NCI-H69 (cell line): ENCODE data around the gene ECM2.
"Not testable (repeated sequence)": the region's sequence is repeated elsewhere in the genome, so short reads cannot be mapped to it uniquely, and the experiment has no call there.

ENCODE experiments used
- DNase-seq: peaks from one replicate; lab custom pipeline; 2025; lab: John Stamatoyannopoulos, UW

ECM2 gene

GRCh38 chr9:92535940-92536850 lies at the start of gene ECM2:
ECM2 (minus strand) TSS chr9:92535990; CDS start chr9:92522866, 13,124 bp downstream.
- DNase-seq, result peak; percentile 22

- DNase-seq, result peak; percentile 50
Measured at GRCh38 chr9:92576175-92576574, 40.4 kb upstream of the ECM2 start.

DNA sequence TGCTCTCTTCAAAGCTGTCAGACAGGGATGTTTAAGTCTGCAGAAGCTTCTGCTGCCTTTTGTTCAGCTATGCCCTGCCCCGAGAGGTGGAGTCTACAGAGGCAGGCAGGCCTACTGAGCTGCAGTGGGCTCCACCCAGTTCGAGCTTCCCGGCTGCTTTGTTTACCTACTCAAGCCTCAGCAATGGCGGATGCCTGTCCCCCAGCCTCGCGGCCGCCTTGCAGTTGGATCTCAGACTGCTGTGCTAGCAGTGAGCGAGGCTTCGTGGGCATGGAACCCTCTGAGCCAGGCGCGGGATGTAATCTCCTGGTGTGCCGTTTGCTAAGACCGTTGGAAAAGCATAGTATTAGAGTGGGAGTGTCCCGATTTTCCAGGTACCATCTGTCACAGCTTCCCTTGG lies 37.8 kb upstream of the ECM2 start:
- not testable (repeated sequence) for DNase-seq

GRCh38 chr9:92571871-92572270 lies 36.1 kb upstream of the ECM2 start:
- DNase-seq, result not testable (repeated sequence)

- no peak for DNase-seq
Measured at GRCh38 chr9:92564982-92565381, 29.2 kb upstream of the ECM2 start.

DNA sequence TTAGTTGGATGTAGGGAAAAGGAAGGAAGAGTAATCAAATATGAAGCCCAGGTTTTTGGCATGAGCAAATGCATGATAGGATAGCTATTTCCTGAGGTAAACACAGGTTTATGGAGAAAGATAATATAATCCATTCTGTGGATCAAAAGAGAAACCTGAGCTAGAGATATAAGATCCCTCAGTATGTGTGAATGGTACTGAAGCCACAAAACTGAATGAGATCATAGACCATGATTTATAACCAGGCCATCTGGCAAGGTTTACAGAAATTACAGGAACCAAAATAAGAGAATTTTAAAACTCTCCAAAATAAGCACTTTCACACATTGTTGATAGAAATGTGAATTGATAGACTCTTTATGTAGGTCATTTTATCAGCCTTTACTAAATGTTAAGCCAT lies 28.7 kb upstream of the ECM2 start:
- DNase-seq, result peak; percentile 78

- DNase-seq, result peak; percentile 75
Measured at GRCh38 chr9:92563116-92564100, 27.6 kb upstream of the ECM2 start.

DNA sequence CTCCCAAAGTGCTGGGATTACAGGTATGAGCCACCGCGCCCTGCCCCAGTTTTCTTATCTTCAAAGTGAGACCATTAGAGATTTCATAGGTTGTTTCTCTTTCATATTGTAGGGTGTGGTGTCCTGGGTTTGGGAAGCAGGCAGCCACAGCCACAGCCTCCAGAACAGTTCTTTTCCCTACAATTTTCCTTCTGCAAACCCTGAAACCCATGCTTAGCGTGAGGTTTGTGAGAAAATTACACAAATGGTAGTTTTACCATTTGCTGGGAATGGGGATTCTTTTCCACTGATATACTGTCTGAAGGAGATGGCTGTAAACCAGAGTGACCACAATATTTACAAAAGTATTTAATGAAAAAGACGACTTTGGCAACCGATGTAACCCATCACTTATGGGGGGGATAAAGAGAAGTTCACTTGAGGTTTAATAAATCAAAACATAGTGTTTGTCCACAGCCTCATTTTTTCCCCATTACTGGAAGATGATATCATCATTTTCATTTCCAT lies 26.7 kb upstream of the ECM2 start:
- DNase-seq, result no peak

DNA sequence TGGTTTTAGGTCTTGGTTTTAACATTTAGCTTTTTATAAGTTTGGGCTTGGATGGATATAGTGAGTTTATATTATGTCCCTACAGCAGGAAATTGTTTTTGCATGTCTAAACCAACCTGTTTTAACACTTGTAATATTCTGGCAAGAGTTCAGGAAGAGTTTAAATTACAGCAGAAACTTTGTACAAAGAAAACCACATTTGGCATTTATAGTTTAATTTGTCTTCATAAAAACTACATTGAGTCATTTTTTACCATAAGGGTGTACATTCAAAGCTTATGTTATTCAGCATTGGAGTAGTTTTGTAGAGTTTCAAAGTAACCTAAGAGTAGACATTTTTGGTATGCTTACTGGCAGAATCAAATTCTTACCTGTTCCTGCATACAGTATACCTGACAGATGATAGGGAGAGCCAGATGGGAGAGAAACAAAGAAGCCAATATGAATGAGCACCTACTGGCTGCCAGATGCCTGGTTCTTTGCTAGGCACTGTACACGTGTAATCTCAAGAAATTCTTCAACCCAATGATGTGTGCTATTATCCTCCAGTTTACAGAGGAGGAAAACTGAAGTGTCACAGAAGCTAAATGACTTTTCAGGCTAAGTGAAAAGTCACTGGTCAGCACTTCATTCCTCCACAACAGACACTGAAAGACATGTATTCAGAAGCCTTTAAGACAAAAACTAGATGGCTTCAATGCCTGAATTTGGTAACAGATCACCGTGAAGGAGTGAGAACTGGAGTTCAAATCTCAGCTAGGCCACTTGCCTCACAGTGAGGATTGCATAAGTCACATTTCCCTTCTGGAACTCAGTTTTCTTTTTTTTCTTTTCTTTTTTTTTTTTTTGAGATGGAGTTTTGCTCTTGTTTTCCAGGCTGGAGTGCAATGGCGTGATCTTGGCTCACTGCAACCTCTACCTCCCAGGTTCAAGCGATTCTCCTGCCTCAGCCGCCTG lies 25.9 kb upstream of the ECM2 start:
- DNase-seq, result peak; percentile 71

DNA sequence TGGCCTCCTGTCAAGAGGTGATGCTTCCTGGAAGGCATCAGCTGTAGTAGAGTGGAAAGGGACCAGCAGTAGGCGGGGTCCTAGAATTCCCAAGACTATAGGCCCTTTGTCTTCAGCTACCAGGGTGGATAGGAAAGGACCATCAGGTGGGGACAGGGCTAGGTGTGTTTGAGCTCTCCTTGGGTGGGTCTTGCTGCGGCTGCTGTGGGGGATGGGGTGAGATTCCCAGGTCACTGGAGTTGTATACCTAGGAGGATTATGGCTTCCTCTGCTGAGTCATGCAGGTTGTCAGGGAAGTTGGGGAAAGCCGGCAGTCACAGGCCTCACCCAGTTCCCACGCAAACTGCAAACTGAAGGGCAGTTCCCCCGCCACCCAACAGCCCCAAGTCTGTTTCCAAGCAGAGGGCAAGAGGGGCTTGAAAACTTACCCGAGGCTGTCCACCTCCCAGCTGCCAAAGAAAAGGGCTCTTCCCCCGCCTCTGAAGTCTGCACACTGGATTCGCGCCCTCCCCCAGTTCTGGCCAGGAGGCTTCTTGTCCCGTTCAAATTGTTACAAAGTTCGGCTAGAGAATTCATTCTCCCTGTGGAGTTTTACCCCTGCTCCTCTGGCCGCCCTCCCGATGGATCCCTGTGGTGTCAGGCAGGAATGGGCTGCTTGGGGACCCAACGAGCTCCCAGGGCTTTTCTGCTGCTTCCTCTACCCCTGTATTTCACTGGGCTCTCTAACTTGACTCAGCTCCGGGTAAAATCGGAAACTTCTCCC lies 23.0 kb upstream of the ECM2 start:
- peak; percentile 31 for DNase-seq

DNA sequence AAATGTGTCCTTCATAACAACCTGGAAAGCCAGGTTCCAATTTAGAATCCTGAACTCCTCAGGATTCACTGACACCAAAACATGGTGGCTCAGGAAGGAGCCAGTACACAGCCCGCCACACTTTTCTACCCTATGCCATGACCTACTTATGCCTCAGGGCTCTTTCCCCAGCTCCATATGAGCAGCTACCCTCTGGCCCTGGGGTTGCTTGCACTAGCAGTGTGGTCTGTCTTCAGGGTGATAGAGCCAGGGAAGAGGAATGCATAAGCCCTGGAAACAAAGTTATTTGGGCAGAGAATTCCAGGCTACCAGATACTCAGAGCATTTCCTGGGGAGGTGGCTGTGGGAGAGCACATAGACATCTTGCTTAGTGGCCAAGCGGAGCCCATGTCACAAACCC lies 15.0 kb upstream of the ECM2 start:
- DNase-seq, result no peak

DNA sequence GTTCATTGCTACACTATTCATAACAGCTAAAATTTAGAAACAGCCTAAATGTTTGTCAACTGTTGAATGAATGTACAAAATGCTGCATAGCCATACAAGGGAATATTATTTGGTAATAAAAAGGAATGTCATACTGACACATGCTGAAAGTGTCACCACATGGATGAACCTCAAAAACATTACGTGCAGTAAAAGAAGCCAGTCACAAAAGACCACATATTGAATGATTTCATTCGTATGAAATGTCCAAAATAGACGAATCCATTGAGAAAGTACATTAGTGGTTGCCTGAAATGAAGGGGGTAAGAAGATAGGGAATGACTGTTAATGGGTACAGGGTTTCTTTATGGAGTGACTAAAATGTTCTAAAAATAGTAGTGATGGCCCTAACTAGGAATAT lies 11.6 kb upstream of the ECM2 start:
- no peak for DNase-seq

DNA sequence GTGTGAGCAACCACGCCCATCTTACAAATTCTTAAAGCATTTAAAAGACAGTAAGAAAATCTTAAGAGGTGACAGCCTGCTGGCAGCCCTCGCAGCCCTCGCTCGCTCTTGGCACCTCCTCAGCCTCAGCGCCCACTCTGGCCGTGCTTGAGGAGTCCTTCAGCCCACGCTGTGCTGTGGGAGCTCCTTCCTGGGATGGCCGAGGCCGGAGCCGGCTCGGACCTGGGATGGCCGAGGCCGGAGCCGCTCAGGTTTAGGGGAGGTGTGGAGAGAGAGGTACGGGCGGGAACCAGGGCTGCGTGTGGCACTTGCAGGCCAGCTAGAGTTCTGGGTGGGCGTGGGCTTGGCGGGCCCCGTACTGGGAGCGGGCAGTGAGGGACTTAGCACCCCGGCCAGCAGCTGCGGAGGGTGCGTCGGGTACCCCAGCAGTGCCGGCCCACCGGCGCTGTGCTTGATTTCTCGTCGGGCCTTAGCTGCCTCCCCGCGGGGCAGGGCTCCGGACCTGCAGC lies 9.3 kb upstream of the ECM2 start:
- no peak for DNase-seq

- DNase-seq, result no peak
Measured at GRCh38 chr9:92543972-92544371, 8.2 kb upstream of the ECM2 start.

GRCh38 chr9:92538541-92538940 lies 2.8 kb upstream of the ECM2 start:
- DNase-seq, result no peak

GRCh38 chr9:92534674-92535073 lies 1.1 kb downstream of the ECM2 start:
- peak; percentile 14 for DNase-seq

- no peak for DNase-seq
Measured at GRCh38 chr9:92534204-92534603, 1.6 kb downstream of the ECM2 start.

DNA sequence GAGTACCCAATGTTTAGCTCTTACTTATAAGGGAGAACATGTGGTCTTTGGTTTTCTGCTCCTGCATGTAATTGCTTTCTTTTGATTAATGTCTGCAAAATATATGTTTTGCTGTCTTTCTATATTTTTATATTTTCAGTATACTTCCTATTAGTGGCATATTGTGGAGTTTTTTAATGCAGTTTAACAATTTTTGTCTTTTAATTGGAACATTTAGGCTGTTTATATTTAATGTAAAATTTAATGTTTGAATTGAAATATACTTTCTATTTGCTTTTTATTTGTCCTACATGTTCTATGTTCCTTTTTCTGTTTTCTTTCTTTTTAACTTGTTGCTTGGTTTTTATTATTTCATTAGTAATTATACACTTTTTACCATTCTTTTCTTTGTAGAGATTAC lies 4.9 kb downstream of the ECM2 start:
- DNase-seq, result no peak

DNA sequence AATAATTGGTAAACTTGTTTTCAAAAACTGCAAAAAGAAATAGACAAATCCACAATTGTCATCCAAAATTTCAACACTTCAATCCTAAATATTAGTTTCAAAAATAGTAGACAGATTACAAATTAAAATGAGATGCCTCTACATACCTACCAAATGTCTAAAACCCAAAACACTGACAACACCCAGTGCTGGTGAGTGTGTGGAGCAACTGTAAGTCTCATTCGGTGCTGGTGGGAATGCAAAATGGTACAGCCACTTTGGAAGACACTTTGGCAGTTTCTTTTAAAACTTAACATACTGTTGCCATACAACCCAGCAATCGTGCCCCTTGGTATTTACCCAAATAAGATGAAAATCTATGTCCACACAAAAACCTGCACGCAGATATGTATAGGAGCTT lies 6.7 kb downstream of the ECM2 start:
- no peak for DNase-seq

DNA sequence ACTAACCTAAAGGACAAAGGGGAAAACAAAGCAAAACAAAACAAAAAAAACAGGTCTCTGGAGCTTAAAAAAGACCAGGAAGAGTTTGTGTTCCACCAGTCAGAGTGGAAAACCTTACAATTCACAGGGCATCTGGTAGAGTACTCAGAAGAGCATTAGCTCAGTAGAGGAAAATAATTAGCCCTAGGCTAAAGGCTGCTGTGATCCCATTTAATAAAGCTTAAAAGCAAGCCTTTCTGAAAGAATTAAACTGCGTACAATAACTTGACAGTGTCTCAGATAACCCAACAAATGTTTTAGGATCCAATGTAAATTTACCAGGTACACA lies 7.3 kb downstream of the ECM2 start:
- no peak for DNase-seq
